HepG2 (cell line): Measurements from ENCODE around the gene KDM5B. TPM values are rescaled to one million over a fixed set of nuclear protein-coding genes. Genes with fewer than 3 reads are reported as not detected.

Experiments used
- ARNT ChIP-seq: fragments of 450-650 bp; IDR thresholded peaks from 2 replicates; pipeline ENCODE4 v1.6.1; 2017
- JUNB ChIP-seq: sonication (generic); formaldehyde crosslinking; IDR thresholded peaks from 2 replicates; pipeline ENCODE4 v1.8.0; 2022; ENCODE audit warnings: missing genetic modification reagents, mild to moderate bottlenecking, borderline replicate concordance
- KDM6A ChIP-seq: IDR thresholded peaks from 2 replicates; pipeline ENCODE4 v1.6.1; 2016; ENCODE audit warnings: low read depth
- PAX8 ChIP-seq: sonication (generic); formaldehyde crosslinking; IDR thresholded peaks from 2 replicates; pipeline ENCODE4 v1.8.0; 2022; ENCODE audit warnings: mild to moderate bottlenecking, missing genetic modification reagents, borderline replicate concordance
- PPARG ChIP-seq: conservative IDR thresholded peaks from 2 replicates; pipeline ENCODE4 v1.6.1; 2016; ENCODE audit warnings: missing biosample characterization, missing genetic modification reagents
- RXRB ChIP-seq: IDR thresholded peaks from 2 replicates; pipeline ENCODE4 v1.6.1; 2016; ENCODE audit warnings: borderline replicate concordance, missing genetic modification reagents, missing compliant biosample characterization
- SP140L ChIP-seq: sonication (generic); formaldehyde crosslinking; IDR thresholded peaks from 2 replicates; pipeline ENCODE4 v1.4.0; 2020; ENCODE audit warnings: missing genetic modification reagents, borderline replicate concordance
- TARDBP ChIP-seq: sonication (generic); formaldehyde crosslinking; IDR thresholded peaks from 2 replicates; pipeline ENCODE4 v1.8.0; 2022; ENCODE audit warnings: mild to moderate bottlenecking, missing genetic modification reagents
- TCF12 ChIP-seq, 2 experiments: fragments of 450-650 bp in 1 of 2; sonication (generic) in 1 of 2; formaldehyde crosslinking in 1 of 2; IDR thresholded peaks; 2 replicates each; pipeline versions ENCODE4 v1.6.1 to v1.8.0; 2017 to 2022; ENCODE audit warnings: antibody characterized with exemption in 1 of 2, mild to moderate bottlenecking in 1 of 2, missing genetic modification reagents in 1 of 2, moderate library complexity in 1 of 2
- TOPORS ChIP-seq: sonication (generic); formaldehyde crosslinking; IDR thresholded peaks from 2 replicates; pipeline ENCODE4 v1.8.0; 2023; ENCODE audit warnings: mild to moderate bottlenecking, missing genetic modification reagents
- ZBTB7A ChIP-seq: sonication (generic); formaldehyde crosslinking; IDR thresholded peaks from 2 replicates; pipeline ENCODE4 v1.8.0; 2022; ENCODE audit warnings: mild to moderate bottlenecking, missing genetic modification reagents
- ZMYM2 ChIP-seq: sonication (generic); formaldehyde crosslinking; IDR thresholded peaks from 2 replicates; pipeline ENCODE4 v1.8.0; 2022; ENCODE audit warnings: mild to moderate bottlenecking, missing genetic modification reagents
- ZNF773 ChIP-seq: sonication (generic); formaldehyde crosslinking; IDR thresholded peaks from 2 replicates; pipeline ENCODE4 v1.4.0; 2020; ENCODE audit warnings: missing genetic modification reagents, borderline replicate concordance
- polyA plus RNA-seq, 8 experiments: library from polyadenylated mRNA; depleted of rRNA in 3 of 8; stranded (reverse) in 7 of 8; unstranded in 1 of 8; fragments of >200 nt; fragmentation: Illumina TruSeq in 4 of 8; extraction: Trizol in 4 of 8; gene quantifications; 2 replicates each; pipeline versions ENCODE4 v1.2.1 to v1.2.3, GENCODE V29; 2011 to 2016; ENCODE audit warnings: low read depth in 4 of 8, missing spikeins in 1 of 8, mixed read lengths in 1 of 8; ENCODE audit not compliant: insufficient read depth in 1 of 8
- total RNA-seq, 5 experiments: library from RNA; depleted of rRNA; stranded (reverse); fragments of >200 nt; fragmentation: Illumina TruSeq; extraction: Trizol; gene quantifications; 2 replicates each; pipeline ENCODE4 v1.2.3, GENCODE V29; 2016; ENCODE audit warnings: low read depth in 1 of 5
- TF ChIP-seq, protein P1 (sequence below): sonication (generic); formaldehyde crosslinking; IDR thresholded peaks from 2 replicates; pipeline ENCODE4 v1.9.0; 2022; ENCODE audit warnings: missing genetic modification reagents, mild to moderate bottlenecking, borderline replicate concordance
- TF ChIP-seq, protein P2 (sequence below): conservative IDR thresholded peaks from 2 replicates; pipeline ENCODE4 v1.6.1; 2018; ENCODE audit warnings: missing genetic modification reagents
- TF ChIP-seq, protein P3 (sequence below): sonication (generic); formaldehyde crosslinking; IDR thresholded peaks from 2 replicates; pipeline ENCODE4 v1.4.0; 2020; ENCODE audit warnings: missing genetic modification reagents
- TF ChIP-seq, protein P4 (sequence below): sonication (generic); formaldehyde crosslinking; IDR thresholded peaks from 2 replicates; pipeline ENCODE4 v1.8.1; 2023; ENCODE audit warnings: missing genetic modification reagents, inconsistent platforms, borderline replicate concordance
- TF ChIP-seq, protein P5 (sequence below): sonication (generic); formaldehyde crosslinking; IDR thresholded peaks from 2 replicates; pipeline ENCODE4 v1.5.1; 2020; ENCODE audit warnings: mild to moderate bottlenecking, missing genetic modification reagents, moderate library complexity
- TF ChIP-seq, protein P6 (sequence below): sonication (generic); formaldehyde crosslinking; IDR thresholded peaks from 2 replicates; pipeline ENCODE4 v1.4.0; 2020; ENCODE audit warnings: missing genetic modification reagents
- TF ChIP-seq, protein P7 (sequence below): sonication (generic); formaldehyde crosslinking; IDR thresholded peaks from 2 replicates; pipeline ENCODE4 v1.4.0; 2020; ENCODE audit warnings: missing genetic modification reagents

Gene KDM5B
- total and polyA plus RNA-seq, 2 of the 13 experiments (the other 11 are each of a cell fraction or from before 2014, with no cell fraction given) = 34.2 to 35.4 TPM

DNA sequence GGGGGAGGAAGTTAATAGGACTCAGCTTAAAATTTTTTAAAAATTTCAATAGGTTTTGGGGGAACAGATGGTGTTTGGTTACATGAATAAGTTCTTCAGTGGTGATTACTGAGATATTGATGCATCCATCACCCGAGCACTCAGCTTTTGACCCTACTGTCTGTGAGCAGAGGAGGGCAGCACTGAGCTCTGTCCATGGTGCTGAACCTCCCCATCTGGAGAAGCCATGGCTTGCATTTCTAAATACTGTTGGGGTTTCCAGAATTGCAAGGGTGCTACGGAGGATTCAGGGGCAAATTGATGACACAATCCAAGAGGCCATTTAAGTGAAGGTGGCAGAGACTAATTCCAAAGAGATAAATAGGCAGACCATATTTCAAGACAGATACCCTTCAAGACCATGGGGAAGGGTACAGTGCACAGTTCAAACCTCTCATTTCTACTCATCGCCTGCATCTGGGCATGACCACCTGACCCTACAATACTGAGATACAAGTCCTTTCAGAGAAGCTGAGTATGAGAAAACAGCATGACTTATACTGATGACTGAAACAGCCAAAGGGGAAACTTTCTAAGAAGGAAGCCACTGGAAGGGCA, 115.2 kb downstream of the KDM5B start (continued):
- TF ChIP-seq, protein P1, sequence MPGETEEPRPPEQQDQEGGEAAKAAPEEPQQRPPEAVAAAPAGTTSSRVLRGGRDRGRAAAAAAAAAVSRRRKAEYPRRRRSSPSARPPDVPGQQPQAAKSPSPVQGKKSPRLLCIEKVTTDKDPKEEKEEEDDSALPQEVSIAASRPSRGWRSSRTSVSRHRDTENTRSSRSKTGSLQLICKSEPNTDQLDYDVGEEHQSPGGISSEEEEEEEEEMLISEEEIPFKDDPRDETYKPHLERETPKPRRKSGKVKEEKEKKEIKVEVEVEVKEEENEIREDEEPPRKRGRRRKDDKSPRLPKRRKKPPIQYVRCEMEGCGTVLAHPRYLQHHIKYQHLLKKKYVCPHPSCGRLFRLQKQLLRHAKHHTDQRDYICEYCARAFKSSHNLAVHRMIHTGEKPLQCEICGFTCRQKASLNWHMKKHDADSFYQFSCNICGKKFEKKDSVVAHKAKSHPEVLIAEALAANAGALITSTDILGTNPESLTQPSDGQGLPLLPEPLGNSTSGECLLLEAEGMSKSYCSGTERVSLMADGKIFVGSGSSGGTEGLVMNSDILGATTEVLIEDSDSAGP (CRISPR knock-in tag) = no peak
- TF ChIP-seq PAX8 = no peak
- no peak for TF ChIP-seq TCF12 (IDR thresholded peaks at IDR 0.05)
- no peak for TF ChIP-seq TCF12 (CRISPR knock-in tag; IDR thresholded peaks at IDR 0.05)
- no peak for TF ChIP-seq TARDBP (CRISPR knock-in tag)
- TF ChIP-seq, protein P2, sequence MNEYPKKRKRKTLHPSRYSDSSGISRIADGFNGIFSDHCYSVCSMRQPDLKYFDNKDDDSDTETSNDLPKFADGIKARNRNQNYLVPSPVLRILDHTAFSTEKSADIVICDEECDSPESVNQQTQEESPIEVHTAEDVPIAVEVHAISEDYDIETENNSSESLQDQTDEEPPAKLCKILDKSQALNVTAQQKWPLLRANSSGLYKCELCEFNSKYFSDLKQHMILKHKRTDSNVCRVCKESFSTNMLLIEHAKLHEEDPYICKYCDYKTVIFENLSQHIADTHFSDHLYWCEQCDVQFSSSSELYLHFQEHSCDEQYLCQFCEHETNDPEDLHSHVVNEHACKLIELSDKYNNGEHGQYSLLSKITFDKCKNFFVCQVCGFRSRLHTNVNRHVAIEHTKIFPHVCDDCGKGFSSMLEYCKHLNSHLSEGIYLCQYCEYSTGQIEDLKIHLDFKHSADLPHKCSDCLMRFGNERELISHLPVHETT = no peak
- TF ChIP-seq, protein P3, sequence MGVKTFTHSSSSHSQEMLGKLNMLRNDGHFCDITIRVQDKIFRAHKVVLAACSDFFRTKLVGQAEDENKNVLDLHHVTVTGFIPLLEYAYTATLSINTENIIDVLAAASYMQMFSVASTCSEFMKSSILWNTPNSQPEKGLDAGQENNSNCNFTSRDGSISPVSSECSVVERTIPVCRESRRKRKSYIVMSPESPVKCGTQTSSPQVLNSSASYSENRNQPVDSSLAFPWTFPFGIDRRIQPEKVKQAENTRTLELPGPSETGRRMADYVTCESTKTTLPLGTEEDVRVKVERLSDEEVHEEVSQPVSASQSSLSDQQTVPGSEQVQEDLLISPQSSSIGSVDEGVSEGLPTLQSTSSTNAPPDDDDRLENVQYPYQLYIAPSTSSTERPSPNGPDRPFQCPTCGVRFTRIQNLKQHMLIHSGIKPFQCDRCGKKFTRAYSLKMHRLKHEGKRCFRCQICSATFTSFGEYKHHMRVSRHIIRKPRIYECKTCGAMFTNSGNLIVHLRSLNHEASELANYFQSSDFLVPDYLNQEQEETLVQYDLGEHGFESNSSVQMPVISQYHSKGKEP = peak; percentile 96
- TF ChIP-seq RXRB (CRISPR knock-in tag) = peak; percentile 78
- TF ChIP-seq, protein P4, sequence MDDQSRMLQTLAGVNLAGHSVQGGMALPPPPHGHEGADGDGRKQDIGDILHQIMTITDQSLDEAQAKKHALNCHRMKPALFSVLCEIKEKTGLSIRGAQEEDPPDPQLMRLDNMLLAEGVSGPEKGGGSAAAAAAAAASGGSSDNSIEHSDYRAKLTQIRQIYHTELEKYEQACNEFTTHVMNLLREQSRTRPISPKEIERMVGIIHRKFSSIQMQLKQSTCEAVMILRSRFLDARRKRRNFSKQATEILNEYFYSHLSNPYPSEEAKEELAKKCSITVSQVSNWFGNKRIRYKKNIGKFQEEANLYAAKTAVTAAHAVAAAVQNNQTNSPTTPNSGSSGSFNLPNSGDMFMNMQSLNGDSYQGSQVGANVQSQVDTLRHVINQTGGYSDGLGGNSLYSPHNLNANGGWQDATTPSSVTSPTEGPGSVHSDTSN = peak; percentile 69; the same call in 1 of the 2 replicates
- no peak for TF ChIP-seq ARNT
- TF ChIP-seq SP140L (CRISPR knock-in tag) = peak; percentile 92; the same call in 1 of the 2 replicates
- TF ChIP-seq TOPORS (CRISPR knock-in tag) = 0 out of 2 replicates have a peak, but pooled peaks have one; percentile 55
- no peak for TF ChIP-seq ZBTB7A (CRISPR knock-in tag)
- TF ChIP-seq KDM6A = no peak
- TF ChIP-seq, protein P5, sequence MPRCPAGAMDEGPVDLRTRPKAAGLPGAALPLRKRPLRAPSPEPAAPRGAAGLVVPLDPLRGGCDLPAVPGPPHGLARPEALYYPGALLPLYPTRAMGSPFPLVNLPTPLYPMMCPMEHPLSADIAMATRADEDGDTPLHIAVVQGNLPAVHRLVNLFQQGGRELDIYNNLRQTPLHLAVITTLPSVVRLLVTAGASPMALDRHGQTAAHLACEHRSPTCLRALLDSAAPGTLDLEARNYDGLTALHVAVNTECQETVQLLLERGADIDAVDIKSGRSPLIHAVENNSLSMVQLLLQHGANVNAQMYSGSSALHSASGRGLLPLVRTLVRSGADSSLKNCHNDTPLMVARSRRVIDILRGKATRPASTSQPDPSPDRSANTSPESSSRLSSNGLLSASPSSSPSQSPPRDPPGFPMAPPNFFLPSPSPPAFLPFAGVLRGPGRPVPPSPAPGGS (CRISPR knock-in tag) = no peak
- TF ChIP-seq, protein P6, sequence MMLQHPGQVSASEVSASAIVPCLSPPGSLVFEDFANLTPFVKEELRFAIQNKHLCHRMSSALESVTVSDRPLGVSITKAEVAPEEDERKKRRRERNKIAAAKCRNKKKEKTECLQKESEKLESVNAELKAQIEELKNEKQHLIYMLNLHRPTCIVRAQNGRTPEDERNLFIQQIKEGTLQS = peak; percentile 57; the same call in 1 of the 2 replicates
- no peak for TF ChIP-seq ZNF773 (CRISPR knock-in tag)
- no peak for TF ChIP-seq ZMYM2 (CRISPR knock-in tag)
- no peak for TF ChIP-seq JUNB
- TF ChIP-seq, protein P7, sequence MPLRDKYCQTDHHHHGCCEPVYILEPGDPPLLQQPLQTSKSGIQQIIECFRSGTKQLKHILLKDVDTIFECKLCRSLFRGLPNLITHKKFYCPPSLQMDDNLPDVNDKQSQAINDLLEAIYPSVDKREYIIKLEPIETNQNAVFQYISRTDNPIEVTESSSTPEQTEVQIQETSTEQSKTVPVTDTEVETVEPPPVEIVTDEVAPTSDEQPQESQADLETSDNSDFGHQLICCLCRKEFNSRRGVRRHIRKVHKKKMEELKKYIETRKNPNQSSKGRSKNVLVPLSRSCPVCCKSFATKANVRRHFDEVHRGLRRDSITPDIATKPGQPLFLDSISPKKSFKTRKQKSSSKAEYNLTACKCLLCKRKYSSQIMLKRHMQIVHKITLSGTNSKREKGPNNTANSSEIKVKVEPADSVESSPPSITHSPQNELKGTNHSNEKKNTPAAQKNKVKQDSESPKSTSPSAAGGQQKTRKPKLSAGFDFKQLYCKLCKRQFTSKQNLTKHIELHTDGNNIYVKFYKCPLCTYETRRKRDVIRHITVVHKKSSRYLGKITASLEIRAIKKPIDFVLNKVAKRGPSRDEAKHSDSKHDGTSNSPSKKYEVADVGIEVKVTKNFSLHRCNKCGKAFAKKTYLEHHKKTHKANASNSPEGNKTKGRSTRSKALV = 0 out of 2 replicates have a peak, but pooled peaks have one; percentile 43
- TF ChIP-seq PPARG (CRISPR knock-in tag) = peak; percentile 72
